ENCODE results near the gene PHOX2A. TPM values are rescaled to one million over a fixed set of nuclear protein-coding genes. Genes with fewer than 3 reads are reported as not detected.

Gene PHOX2A
- polyA plus RNA-seq, 1 experiment, result not detected

DNA sequence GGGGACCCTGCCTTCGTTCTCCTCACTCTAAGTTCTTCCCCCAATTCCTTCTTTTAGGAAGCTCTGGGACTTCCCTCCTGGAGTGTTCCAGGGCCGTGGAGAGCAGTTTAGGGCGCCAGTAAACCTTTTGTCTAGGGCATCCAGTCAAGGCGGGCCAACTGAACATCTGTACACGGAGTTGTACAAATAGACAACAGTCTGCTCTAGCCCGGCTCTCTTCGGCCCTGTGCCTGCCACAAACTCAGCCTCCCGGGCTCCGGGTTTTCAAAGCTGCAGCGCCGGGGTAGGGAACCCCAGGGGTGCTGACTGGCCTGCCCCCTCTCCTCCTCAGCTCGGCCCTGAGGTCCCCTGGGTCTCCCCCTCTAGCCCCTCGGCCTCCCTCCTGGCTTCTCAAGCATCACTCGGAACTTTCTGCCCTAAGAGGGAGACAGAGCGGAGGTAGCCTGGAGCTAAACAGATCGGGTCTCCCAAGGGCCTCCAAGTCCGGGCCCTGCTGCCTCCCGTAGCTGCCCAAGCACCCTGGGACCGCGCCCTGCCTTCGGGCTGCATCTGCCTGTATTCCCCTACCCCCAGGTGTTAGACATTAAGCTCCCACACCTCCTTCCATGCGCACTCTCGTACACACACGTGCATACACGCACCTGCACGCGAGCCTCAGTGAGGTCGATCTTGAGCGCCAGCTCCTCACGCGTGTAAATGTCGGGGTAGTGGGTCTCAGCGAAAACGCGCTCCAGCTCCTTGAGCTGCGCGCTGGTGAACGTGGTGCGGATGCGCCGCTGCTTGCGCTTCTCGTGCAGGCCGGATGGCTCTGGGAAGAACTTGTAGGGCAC is 3.3 kb downstream of the PHOX2A start:
- POLR2A ChIA-PET, result no interaction called here
- H3K27me3 ChIP-seq (ENCODE audit: control insufficient read depth, insufficient read depth, low read length), result peaks cover 33% of the 10 kb centered on the region
- H3K4me3 ChIP-seq (ENCODE audit: low read depth, low read length), result no peak overlapping the region
- TF ChIP-seq, protein P1, sequence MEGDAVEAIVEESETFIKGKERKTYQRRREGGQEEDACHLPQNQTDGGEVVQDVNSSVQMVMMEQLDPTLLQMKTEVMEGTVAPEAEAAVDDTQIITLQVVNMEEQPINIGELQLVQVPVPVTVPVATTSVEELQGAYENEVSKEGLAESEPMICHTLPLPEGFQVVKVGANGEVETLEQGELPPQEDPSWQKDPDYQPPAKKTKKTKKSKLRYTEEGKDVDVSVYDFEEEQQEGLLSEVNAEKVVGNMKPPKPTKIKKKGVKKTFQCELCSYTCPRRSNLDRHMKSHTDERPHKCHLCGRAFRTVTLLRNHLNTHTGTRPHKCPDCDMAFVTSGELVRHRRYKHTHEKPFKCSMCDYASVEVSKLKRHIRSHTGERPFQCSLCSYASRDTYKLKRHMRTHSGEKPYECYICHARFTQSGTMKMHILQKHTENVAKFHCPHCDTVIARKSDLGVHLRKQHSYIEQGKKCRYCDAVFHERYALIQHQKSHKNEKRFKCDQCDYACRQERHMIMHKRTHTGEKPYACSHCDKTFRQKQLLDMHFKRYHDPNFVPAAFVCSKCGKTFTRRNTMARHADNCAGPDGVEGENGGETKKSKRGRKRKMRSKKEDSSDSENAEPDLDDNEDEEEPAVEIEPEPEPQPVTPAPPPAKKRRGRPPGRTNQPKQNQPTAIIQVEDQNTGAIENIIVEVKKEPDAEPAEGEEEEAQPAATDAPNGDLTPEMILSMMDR (IDR thresholded peaks at IDR 0.05; ENCODE audit: insufficient read depth, low read depth, low read length), result no peak
- H3K36me3 ChIP-seq (ENCODE audit: control insufficient read depth, insufficient read depth, low read length), result peaks cover 11% of the 10 kb centered on the region
- CTCF ChIA-PET, result interaction anchor here (1.3 to 1.4 kb wide), 2 partner anchors 174 to 190 kb away, joined by 4 to 6 read pairs; no protein-coding TSS in a partner anchor
- no peak for DNase-seq (ENCODE audit: low read depth)

DNA sequence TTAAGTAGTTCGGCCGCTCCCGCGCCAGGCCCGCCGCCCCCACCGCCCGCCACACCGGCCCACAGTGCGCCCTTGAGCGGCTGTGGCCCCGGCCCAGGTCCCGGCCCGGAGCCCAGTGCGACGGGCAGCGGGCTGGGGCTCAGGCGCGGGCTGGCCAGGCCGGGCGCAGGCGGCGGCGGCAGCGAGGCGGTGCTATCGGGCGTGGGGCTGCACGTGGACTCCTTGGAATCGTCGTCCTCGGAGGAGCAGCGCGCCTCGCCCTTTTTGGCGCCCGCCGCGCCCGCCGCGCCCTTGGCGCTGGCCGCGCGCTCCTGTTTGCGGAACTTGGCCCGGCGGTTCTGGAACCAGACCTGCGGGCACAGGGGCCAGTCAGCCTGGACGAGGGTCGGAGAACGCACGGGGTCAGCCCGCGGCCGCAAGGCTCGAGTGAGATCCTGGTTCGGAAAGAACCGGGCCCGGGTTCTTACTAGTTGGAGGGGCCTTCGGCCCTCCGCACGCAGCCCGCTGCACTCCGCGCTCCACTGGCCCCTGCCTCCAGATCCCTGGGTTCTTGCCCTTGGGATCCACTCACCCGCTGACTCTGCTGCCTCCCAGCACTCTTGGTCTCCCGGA is 4.0 kb downstream of the PHOX2A start:
- TF ChIP-seq, protein P1 (IDR thresholded peaks at IDR 0.05; ENCODE audit: insufficient read depth, low read depth, low read length), result no peak
- Histone ChIP-seq H3K36me3 (ENCODE audit: control insufficient read depth, insufficient read depth, low read length) (peaks cover 15% of the 10 kb centered on the region), H3K27me3 (ENCODE audit: control insufficient read depth, insufficient read depth, low read length) (peaks cover 25% of the 10 kb centered on the region), H3K4me3 (ENCODE audit: low read depth, low read length) (peak overlapping the region; percentile 25)
- ChIA-PET CTCF (interaction anchor here (1.0 to 4.6 kb wide), 4 partner anchors 9 to 191 kb away, joined by 3 to 57 read pairs (median 5); partner anchors contain the start of gene INPPL1), POLR2A (no interaction called here)
- DNase-seq (ENCODE audit: low read depth), result no peak

DNA sequence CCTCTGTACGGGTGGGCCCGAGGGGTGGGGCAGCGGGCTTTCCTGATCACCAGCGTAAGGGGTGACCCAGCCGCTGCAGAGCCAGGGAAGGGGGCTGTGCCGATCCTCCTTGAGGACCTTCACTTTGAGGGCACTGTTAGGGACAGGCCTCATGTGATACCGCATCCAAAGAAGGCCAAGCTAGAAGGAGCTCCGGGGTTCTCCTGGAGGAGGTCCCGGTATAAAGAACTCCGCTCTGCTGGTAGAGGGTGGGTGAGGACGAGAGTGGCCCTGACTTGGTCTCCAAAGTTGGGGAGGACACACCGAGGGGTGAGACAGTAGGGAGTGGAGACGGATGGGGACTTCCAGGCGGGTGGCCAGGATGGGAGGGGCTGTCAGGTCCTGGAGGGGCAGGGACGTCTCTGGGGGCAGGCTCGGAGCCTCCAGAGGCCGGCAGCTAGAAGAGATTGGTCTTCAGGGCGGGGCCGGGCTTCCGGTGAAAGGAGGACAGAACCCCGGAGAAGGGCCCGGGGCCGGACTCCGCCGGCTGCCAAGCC is 4.6 kb downstream of the PHOX2A start:
- peak overlapping the region; percentile 25 for H3K4me3 ChIP-seq (ENCODE audit: low read depth, low read length)
- CTCF ChIA-PET, result interaction anchor here (1.0 to 4.6 kb wide), 3 partner anchors 9 to 31 kb away, joined by 3 to 57 read pairs (median 3); partner anchors contain the start of gene INPPL1
- peaks cover 20% of the 10 kb centered on the region for H3K27me3 ChIP-seq (ENCODE audit: control insufficient read depth, insufficient read depth, low read length)
- POLR2A ChIA-PET, result no interaction called here
- TF ChIP-seq, protein P1 (IDR thresholded peaks at IDR 0.05; ENCODE audit: insufficient read depth, low read depth, low read length), result no peak
- peaks cover 18% of the 10 kb centered on the region for H3K36me3 ChIP-seq (ENCODE audit: control insufficient read depth, insufficient read depth, low read length)
- no peak for DNase-seq (ENCODE audit: low read depth)

DNA sequence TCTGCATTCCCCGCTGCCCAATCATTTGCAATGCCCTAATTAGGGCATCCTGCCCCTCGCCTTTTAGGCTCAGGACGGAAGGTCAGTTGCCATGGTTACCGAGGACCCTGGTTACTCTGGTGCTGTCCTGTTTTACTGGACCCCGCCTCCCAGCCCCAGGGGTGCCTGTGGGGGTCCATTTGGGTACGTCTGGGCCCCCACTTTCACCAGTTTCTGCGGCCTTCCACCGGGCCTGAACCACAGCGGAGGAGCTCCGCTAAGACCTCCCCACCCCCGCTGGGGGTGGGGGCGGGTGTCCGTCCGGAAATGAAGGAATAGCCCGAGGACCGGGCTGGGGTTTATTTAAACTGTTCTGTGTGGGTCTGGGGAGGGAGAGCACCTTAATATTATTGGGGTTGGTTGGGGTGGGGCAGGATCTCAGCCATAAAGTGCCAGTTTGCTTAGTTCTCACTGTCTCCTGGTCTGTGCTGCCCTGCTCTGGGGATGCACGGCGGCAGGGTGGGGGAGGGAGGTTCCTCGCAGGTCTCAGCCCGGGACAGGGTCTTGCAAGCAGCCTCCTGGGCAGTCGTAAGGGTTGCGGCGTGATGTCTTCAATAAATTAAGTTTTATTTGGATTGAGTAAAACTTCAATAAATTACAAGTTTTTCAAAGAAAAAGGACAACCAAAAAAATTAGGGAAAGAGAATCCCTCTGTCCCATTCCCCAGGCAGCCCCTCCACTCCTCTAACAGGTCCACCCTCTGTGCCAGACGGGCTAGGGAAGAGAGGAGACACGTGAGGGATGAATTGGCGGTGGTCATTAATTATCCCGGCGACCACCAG is 5.3 kb downstream of the PHOX2A start:
- TF ChIP-seq, protein P1 (IDR thresholded peaks at IDR 0.05; ENCODE audit: insufficient read depth, low read depth, low read length), result no peak
- no peak for DNase-seq (ENCODE audit: low read depth)
- CTCF ChIA-PET, result interaction anchor here (0.6 to 4.6 kb wide), 20 partner anchors 10 to 262 kb away, joined by 3 to 57 read pairs (median 3); partner anchors contain the start of genes INPPL1 and TOMT
- Histone ChIP-seq H3K27me3 (ENCODE audit: control insufficient read depth, insufficient read depth, low read length) (peaks cover 17% of the 10 kb centered on the region), H3K36me3 (ENCODE audit: control insufficient read depth, insufficient read depth, low read length) (peaks cover 24% of the 10 kb centered on the region), H3K4me3 (ENCODE audit: low read depth, low read length) (no peak overlapping the region)
- POLR2A ChIA-PET, result no interaction called here
